HepG2 (cell line): ENCODE results near the gene CMTM8. TPM values are rescaled to one million over a fixed set of nuclear protein-coding genes. Genes with fewer than 3 reads are reported as not detected.

Experiments used
- ELF1 ChIP-seq: sonication (generic); formaldehyde crosslinking; IDR thresholded peaks from 2 replicates; pipeline ENCODE4 v1.4.0; 2020; ENCODE audit warnings: missing genetic modification reagents
- FOXP1 ChIP-seq, 2 experiments: fragments of 450-650 bp in 1 of 2; IDR thresholded peaks; 2 replicates each; pipeline ENCODE4 v1.6.1; 2017 to 2018; ENCODE audit warnings: antibody characterized with exemption in 1 of 2
- GPBP1L1 ChIP-seq: sonication (generic); formaldehyde crosslinking; IDR thresholded peaks from 2 replicates; pipeline ENCODE4 v1.5.0; 2020; ENCODE audit warnings: mild to moderate bottlenecking, missing genetic modification reagents
- GZF1 ChIP-seq: sonication (generic); formaldehyde crosslinking; IDR thresholded peaks from 2 replicates; pipeline ENCODE4 v1.5.1; 2020; ENCODE audit warnings: mild to moderate bottlenecking, missing genetic modification reagents
- IRF2 ChIP-seq: IDR thresholded peaks from 2 replicates; pipeline ENCODE4 v1.6.1; 2018; ENCODE audit warnings: missing genetic modification reagents, missing compliant biosample characterization
- KAT8 ChIP-seq: IDR thresholded peaks from 2 replicates; pipeline ENCODE4 v1.6.1; 2016; ENCODE audit warnings: missing genetic modification reagents, missing compliant biosample characterization
- KLF6 ChIP-seq: IDR thresholded peaks from 2 replicates; pipeline ENCODE4 v1.8.0; 2016; ENCODE audit warnings: missing biosample characterization, missing genetic modification reagents
- SAP130 ChIP-seq: IDR thresholded peaks from 2 replicates; pipeline ENCODE4 v1.6.1; 2016; ENCODE audit warnings: low read depth
- SMARCE1 ChIP-seq: fragments of 450-650 bp; IDR thresholded peaks from 2 replicates; pipeline ENCODE4 v1.6.1; 2017; ENCODE audit warnings: borderline replicate concordance
- SOX5 ChIP-seq: IDR thresholded peaks from 2 replicates; pipeline ENCODE4 v1.6.1; 2016; ENCODE audit warnings: borderline replicate concordance
- SUZ12 ChIP-seq: fragments of 150-350 bp; IDR thresholded peaks from 2 replicates; pipeline ENCODE4 v1.6.1; 2014; ENCODE audit warnings: low read depth, low read length
- TBX3 ChIP-seq: fragments of 450-650 bp; IDR thresholded peaks from 2 replicates; pipeline ENCODE4 v1.6.1; 2017; ENCODE audit warnings: antibody characterized with exemption, mild to moderate bottlenecking, inconsistent platforms, borderline replicate concordance
- TCF12 ChIP-seq, 2 experiments: fragments of 450-650 bp in 1 of 2; sonication (generic) in 1 of 2; formaldehyde crosslinking in 1 of 2; IDR thresholded peaks; 2 replicates each; pipeline versions ENCODE4 v1.6.1 to v1.8.0; 2017 to 2022; ENCODE audit warnings: antibody characterized with exemption in 1 of 2, mild to moderate bottlenecking in 1 of 2, missing genetic modification reagents in 1 of 2, moderate library complexity in 1 of 2
- U2AF1 ChIP-seq: fragments of 200-400 bp; formaldehyde crosslinking; optimal IDR thresholded peaks from 2 replicates; pipeline ENCODE3; 2017; ENCODE audit warnings: mild to moderate bottlenecking, low read depth, low read length
- ZBTB42 ChIP-seq: sonication (generic); formaldehyde crosslinking; IDR thresholded peaks from 2 replicates; pipeline ENCODE4 v1.5.0; 2020; ENCODE audit warnings: mild to moderate bottlenecking, missing genetic modification reagents
- ZNF275 ChIP-seq: sonication (generic); formaldehyde crosslinking; IDR thresholded peaks from 2 replicates; pipeline ENCODE4 v1.8.0; 2022; ENCODE audit warnings: missing genetic modification reagents, mild to moderate bottlenecking, inconsistent platforms, borderline replicate concordance
- ZNF296 ChIP-seq: sonication (generic); formaldehyde crosslinking; conservative IDR thresholded peaks from 2 replicates; pipeline ENCODE4 v1.5.0; 2020; ENCODE audit warnings: mild to moderate bottlenecking, missing genetic modification reagents
- ZNF329 ChIP-seq: sonication (generic); formaldehyde crosslinking; IDR thresholded peaks from 2 replicates; pipeline ENCODE4 v1.9.0; 2021; ENCODE audit warnings: low read depth, mild to moderate bottlenecking, missing genetic modification reagents
- ZNF350 ChIP-seq: sonication (generic); formaldehyde crosslinking; IDR thresholded peaks from 2 replicates; pipeline ENCODE4 v1.4.0; 2020; ENCODE audit warnings: mild to moderate bottlenecking, low read depth, missing genetic modification reagents, borderline replicate concordance
- ZNF451 ChIP-seq: sonication (generic); formaldehyde crosslinking; IDR thresholded peaks from 2 replicates; pipeline ENCODE4 v1.5.0; 2020; ENCODE audit warnings: mild to moderate bottlenecking, missing genetic modification reagents
- ZNF577 ChIP-seq: sonication (generic); formaldehyde crosslinking; IDR thresholded peaks from 2 replicates; pipeline ENCODE4 v1.4.0; 2020; ENCODE audit warnings: mild to moderate bottlenecking, low read depth, missing genetic modification reagents, borderline replicate concordance
- ZNF746 ChIP-seq: sonication (generic); formaldehyde crosslinking; IDR thresholded peaks from 2 replicates; pipeline ENCODE4 v1.8.0; 2022; ENCODE audit warnings: mild to moderate bottlenecking, missing genetic modification reagents
- polyA plus RNA-seq, 8 experiments: library from polyadenylated mRNA; depleted of rRNA in 3 of 8; stranded (reverse) in 7 of 8; unstranded in 1 of 8; fragments of >200 nt; fragmentation: Illumina TruSeq in 4 of 8; extraction: Trizol in 4 of 8; gene quantifications; 2 replicates each; pipeline versions ENCODE4 v1.2.1 to v1.2.3, GENCODE V29; 2011 to 2016; ENCODE audit warnings: low read depth in 4 of 8, missing spikeins in 1 of 8, mixed read lengths in 1 of 8; ENCODE audit not compliant: insufficient read depth in 1 of 8
- total RNA-seq, 5 experiments: library from RNA; depleted of rRNA; stranded (reverse); fragments of >200 nt; fragmentation: Illumina TruSeq; extraction: Trizol; gene quantifications; 2 replicates each; pipeline ENCODE4 v1.2.3, GENCODE V29; 2016; ENCODE audit warnings: low read depth in 1 of 5
- TF ChIP-seq, protein P1 (sequence below): sonication (generic); formaldehyde crosslinking; IDR thresholded peaks from 2 replicates; pipeline ENCODE4 v1.5.0; 2020; ENCODE audit warnings: missing genetic modification reagents, mild to moderate bottlenecking, borderline replicate concordance
- TF ChIP-seq, protein P2 (sequence below): IDR thresholded peaks from 2 replicates; pipeline ENCODE4 v1.6.1; 2016; ENCODE audit warnings: low read depth, borderline replicate concordance

Gene CMTM8
- total and polyA plus RNA-seq, 2 of the 13 experiments (the other 11 are each of a cell fraction or from before 2014, with no cell fraction given) = 8.9 to 15.8 TPM

GRCh38 chr3:32216172-32216783, 22.2 kb upstream of the CMTM8 start (continued):
- TF ChIP-seq, protein P1, sequence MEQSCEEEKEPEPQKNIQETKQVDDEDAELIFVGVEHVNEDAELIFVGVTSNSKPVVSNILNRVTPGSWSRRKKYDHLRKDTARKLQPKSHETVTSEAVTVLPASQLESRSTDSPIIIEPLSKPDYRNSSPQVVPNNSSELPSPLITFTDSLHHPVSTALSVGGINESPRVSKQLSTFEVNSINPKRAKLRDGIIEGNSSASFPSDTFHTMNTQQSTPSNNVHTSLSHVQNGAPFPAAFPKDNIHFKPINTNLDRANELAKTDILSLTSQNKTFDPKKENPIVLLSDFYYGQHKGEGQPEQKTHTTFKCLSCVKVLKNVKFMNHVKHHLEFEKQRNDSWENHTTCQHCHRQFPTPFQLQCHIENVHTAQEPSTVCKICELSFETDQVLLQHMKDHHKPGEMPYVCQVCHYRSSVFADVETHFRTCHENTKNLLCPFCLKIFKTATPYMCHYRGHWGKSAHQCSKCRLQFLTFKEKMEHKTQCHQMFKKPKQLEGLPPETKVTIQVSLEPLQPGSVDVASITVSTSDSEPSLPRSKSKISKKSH = no peak
- TF ChIP-seq, protein P2, sequence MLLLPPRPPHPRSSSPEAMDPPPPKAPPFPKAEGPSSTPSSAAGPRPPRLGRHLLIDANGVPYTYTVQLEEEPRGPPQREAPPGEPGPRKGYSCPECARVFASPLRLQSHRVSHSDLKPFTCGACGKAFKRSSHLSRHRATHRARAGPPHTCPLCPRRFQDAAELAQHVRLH = peak; percentile 97
- no peak for TF ChIP-seq ZNF296
- TF ChIP-seq IRF2 = peak; percentile 94
- TF ChIP-seq KLF6 = peak; percentile 91; the same call in 1 of the 2 replicates
- TF ChIP-seq TCF12 (IDR thresholded peaks at IDR 0.05) = no peak
- peak; percentile 97 for TF ChIP-seq TCF12 (CRISPR knock-in tag; IDR thresholded peaks at IDR 0.05)
- TF ChIP-seq U2AF1 = peak; percentile 45
- peak; percentile 75; the same call in 1 of the 2 replicates for TF ChIP-seq SMARCE1
- TF ChIP-seq GZF1 (CRISPR knock-in tag) = no peak
- peak; percentile 43 for TF ChIP-seq ELF1 (CRISPR knock-in tag)
- no peak for TF ChIP-seq ZNF451 (CRISPR knock-in tag)
- TF ChIP-seq ZNF746 (CRISPR knock-in tag) = peak; percentile 92; the same call in 1 of the 2 replicates
- TF ChIP-seq SAP130 = peak; percentile 96
- no peak for TF ChIP-seq ZNF577 (CRISPR knock-in tag)
- TF ChIP-seq TBX3 = peak; percentile 94
- TF ChIP-seq FOXP1 (IDR thresholded peaks at IDR 0.05) = peak; percentile 100
- TF ChIP-seq FOXP1 (CRISPR knock-in tag; IDR thresholded peaks at IDR 0.05) = peak; percentile 100
- no peak for TF ChIP-seq GPBP1L1
- no peak for TF ChIP-seq SUZ12
- no peak for TF ChIP-seq ZNF329 (CRISPR knock-in tag)
- peak; percentile 88 for TF ChIP-seq KAT8 (CRISPR knock-in tag)
- peak; percentile 85; the same call in 1 of the 2 replicates for TF ChIP-seq ZNF350
- TF ChIP-seq ZBTB42 (CRISPR knock-in tag) = peak; percentile 100
- TF ChIP-seq ZNF275 = peak; percentile 51; the same call in 1 of the 2 replicates
- peak; percentile 96 for TF ChIP-seq SOX5 (CRISPR knock-in tag)
